KMS-11 (cell line): ENCODE results near the gene ABHD2.
"Not testable (repeated sequence)": the region's sequence is repeated elsewhere in the genome, so short reads cannot be mapped to it uniquely, and the experiment has no call there.

Experiments
- H2AFZ ChIP-seq: fragments of 200-600 bp; sonication (generic); 2 replicates; pipeline ENCODE4 v1.6.1; 2016; ENCODE audit warnings: antibody characterized with exemption, mixed run types, low read depth
- H3K27ac ChIP-seq: fragments of 200-600 bp; sonication (generic); 2 replicates; pipeline ENCODE4 v1.6.1; 2016; ENCODE audit warnings: mild to moderate bottlenecking, mixed run types
- H3K27me3 ChIP-seq: fragments of 200-600 bp; sonication (generic); 2 replicates; pipeline ENCODE4 v1.6.1; 2017; ENCODE audit warnings: mild to moderate bottlenecking, low read depth, mixed run types, moderate library complexity; ENCODE audit not compliant: insufficient read depth
- H3K36me3 ChIP-seq: fragments of 200-600 bp; sonication (generic); 2 replicates; pipeline ENCODE4 v1.6.1; 2017; ENCODE audit warnings: mild to moderate bottlenecking, mixed run types; ENCODE audit not compliant: insufficient read depth
- H3K4me1 ChIP-seq: fragments of 200-600 bp; sonication (generic); 2 replicates; pipeline ENCODE4 v1.6.1; 2016; ENCODE audit warnings: mild to moderate bottlenecking, low read depth, mixed run types; ENCODE audit not compliant: poor library complexity, severe bottlenecking
- H3K4me2 ChIP-seq: fragments of 200-600 bp; sonication (generic); 2 replicates; pipeline ENCODE4 v1.7.0; 2016; ENCODE audit warnings: mild to moderate bottlenecking, mixed run types
- H3K4me3 ChIP-seq: fragments of 200-600 bp; sonication (generic); IDR thresholded peaks from 2 replicates; pipeline ENCODE4 v1.6.1; 2017; ENCODE audit warnings: low read depth, low read length, mixed read lengths; ENCODE audit not compliant: insufficient read depth
- H3K79me2 ChIP-seq: fragments of 200-600 bp; sonication (generic); 2 replicates; pipeline ENCODE4 v1.6.1; 2016; ENCODE audit warnings: low read depth, mixed run types; ENCODE audit not compliant: insufficient read depth
- H3K9ac ChIP-seq: fragments of 200-600 bp; sonication (generic); 2 replicates; pipeline ENCODE4 v1.6.1; 2016; ENCODE audit warnings: mild to moderate bottlenecking, mixed run types
- H4K20me1 ChIP-seq: fragments of 200-600 bp; sonication (generic); 2 replicates; pipeline ENCODE4 v1.6.1; 2016; ENCODE audit warnings: mild to moderate bottlenecking, mixed run types; ENCODE audit not compliant: insufficient read depth
- TF ChIP-seq, protein P1 (sequence below): fragments of 200-600 bp; sonication (generic); conservative IDR thresholded peaks from 2 replicates; pipeline ENCODE4 v1.6.1; 2017; ENCODE audit warnings: low read depth, mild to moderate bottlenecking, antibody characterized with exemption, low read length, moderate library complexity, mixed read lengths

The ABHD2 gene

DNA sequence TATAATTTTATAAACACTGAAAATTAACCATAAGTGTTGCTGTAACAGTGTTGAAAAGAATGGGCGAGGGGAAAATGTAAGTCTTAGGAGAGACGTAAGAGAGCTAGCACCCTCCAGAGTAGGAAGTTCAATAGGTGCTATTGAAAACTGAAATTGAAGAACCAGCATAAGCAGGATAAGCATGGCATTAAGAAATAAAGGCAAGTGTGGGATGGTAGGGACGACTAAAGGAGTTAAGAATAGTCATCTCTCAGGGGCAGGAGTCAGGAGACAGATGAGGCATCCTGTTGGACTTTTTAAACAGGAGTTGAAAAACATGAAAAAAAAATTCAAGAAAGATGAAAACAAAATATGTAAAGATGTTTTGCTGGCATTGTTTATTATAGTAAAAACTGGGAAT is 43.5 kb downstream of the ABHD2 start:
- Histone ChIP-seq H3K27me3 (no peaks in the 10 kb centered on the region), H4K20me1 (no peaks in the 10 kb centered on the region), H3K79me2 (no peaks in the 10 kb centered on the region), H3K36me3 (no peaks in the 10 kb centered on the region), H3K4me1 (peaks cover 49% of the 10 kb centered on the region), H3K27ac (no peak overlapping the region), H2AFZ (no peak overlapping the region), H3K9ac (no peak overlapping the region), H3K4me2 (no peak overlapping the region), H3K4me3 (no peak overlapping the region)
- TF ChIP-seq, protein P1, sequence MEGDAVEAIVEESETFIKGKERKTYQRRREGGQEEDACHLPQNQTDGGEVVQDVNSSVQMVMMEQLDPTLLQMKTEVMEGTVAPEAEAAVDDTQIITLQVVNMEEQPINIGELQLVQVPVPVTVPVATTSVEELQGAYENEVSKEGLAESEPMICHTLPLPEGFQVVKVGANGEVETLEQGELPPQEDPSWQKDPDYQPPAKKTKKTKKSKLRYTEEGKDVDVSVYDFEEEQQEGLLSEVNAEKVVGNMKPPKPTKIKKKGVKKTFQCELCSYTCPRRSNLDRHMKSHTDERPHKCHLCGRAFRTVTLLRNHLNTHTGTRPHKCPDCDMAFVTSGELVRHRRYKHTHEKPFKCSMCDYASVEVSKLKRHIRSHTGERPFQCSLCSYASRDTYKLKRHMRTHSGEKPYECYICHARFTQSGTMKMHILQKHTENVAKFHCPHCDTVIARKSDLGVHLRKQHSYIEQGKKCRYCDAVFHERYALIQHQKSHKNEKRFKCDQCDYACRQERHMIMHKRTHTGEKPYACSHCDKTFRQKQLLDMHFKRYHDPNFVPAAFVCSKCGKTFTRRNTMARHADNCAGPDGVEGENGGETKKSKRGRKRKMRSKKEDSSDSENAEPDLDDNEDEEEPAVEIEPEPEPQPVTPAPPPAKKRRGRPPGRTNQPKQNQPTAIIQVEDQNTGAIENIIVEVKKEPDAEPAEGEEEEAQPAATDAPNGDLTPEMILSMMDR = no peak

DNA sequence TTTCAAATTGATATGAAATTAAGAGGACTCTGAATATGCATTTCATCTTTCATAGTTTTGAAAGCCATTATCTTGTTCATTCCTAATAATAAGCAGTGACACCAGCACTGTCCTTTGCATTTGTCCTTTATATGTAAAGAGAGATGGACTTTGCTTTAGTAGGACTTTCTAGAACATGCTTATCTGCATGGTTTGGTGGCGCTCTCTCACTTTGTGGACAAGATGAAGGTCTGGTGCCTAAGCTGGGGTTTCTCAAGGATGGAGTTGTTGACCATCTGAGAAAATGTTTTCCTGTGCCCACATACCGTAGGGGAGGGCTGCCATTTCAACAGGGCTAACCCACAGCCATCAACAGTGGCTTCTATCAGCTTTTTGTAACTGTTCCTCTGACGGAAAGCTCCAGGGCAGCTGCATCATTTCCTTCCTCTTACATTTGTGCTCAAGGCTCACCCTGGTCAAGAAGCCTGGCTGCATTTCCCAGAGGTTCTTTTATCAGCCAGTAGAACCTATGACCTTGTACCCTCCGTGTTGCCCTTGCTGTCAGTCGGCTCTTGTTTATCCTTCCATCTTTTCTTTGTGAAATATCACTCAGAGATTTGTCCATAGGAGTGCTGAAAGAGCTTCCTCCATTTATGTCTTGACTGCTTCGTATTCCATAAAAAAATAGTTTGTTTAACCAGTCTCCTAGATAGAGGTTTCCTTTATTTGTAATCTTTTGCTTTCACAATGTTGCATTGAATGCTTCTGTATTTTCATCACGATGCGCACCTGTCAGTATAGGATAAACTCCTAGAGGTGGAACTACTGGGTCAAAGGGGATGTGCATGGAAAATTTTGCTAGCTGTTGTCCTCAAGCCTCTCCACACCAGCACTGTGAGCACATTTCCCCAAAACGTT is 44.6 kb downstream of the ABHD2 start:
- H3K9ac ChIP-seq = no peak overlapping the region

GRCh38 chr15:89135387-89136077 is 47.3 kb downstream of the ABHD2 start:
- not testable (repeated sequence) for H3K4me2 ChIP-seq, H3K79me2 ChIP-seq, H2AFZ ChIP-seq, H3K4me3 ChIP-seq, H4K20me1 ChIP-seq, H3K9ac ChIP-seq, H3K27me3 ChIP-seq, H3K27ac ChIP-seq, H3K36me3 ChIP-seq
- peaks cover 16% of the 10 kb centered on the region for H3K4me1 ChIP-seq

More for the DNA sequence above, 44.6 kb downstream of the ABHD2 start:
- Histone ChIP-seq H3K27ac (no peak overlapping the region), H3K4me2 (no peak overlapping the region), H3K36me3 (no peaks in the 10 kb centered on the region), H3K4me3 (no peak overlapping the region), H2AFZ (no peak overlapping the region), H4K20me1 (no peaks in the 10 kb centered on the region), H3K4me1 (peaks cover 37% of the 10 kb centered on the region), H3K79me2 (no peaks in the 10 kb centered on the region), H3K27me3 (no peaks in the 10 kb centered on the region)
- TF ChIP-seq, protein P1 = no peak

GRCh38 chr15:89136078-89136806 is 48.0 kb downstream of the ABHD2 start:
- H3K4me2 ChIP-seq = no peak overlapping the region

More at GRCh38 chr15:89136078-89136806, 48.0 kb downstream of the ABHD2 start:
- Histone ChIP-seq H3K4me3 (no peak overlapping the region), H3K27ac (no peak overlapping the region), H3K9ac (no peak overlapping the region), H3K36me3 (no peaks in the 10 kb centered on the region), H4K20me1 (no peaks in the 10 kb centered on the region), H3K4me1 (peaks cover 12% of the 10 kb centered on the region), H2AFZ (no peak overlapping the region), H3K79me2 (no peaks in the 10 kb centered on the region), H3K27me3 (no peaks in the 10 kb centered on the region)
- TF ChIP-seq, protein P1 = no peak
